SK-N-SH (cell line): ENCODE measurements around the gene GGACT. TPM values are rescaled to one million over a fixed set of nuclear protein-coding genes. Genes with fewer than 3 reads are reported as not detected.

Source experiments
- CTCF ChIA-PET: fragments of 300-600, 350-600 bp; formaldehyde crosslinking; extraction: SDS; loops from one replicate; lab custom pipeline; 2021; lab: Yijun Ruan, JAX
- POLR2A ChIA-PET: fragments of 350-600 bp; sonication (Branson Sonifier 250); formaldehyde crosslinking; extraction: SDS; loops from one replicate; lab custom pipeline; 2020; ENCODE audit warnings: antibody characterized with exemption, inconsistent platforms; lab: Yijun Ruan, JAX
- DNase-seq: peaks from one replicate; pipeline ENCODE4 v3.0.0; 2012
- H2AFZ ChIP-seq: fragments of 200-600 bp; sonication (generic); 2 replicates; pipeline ENCODE4 v1.8.1; 2016; ENCODE audit warnings: antibody characterized with exemption, mild to moderate bottlenecking, low read depth
- H3F3A ChIP-seq: fragments of 200-600 bp; sonication (generic); replicated peaks from 2 replicates; pipeline ENCODE3; 2016; ENCODE audit warnings: antibody characterized with exemption, mild to moderate bottlenecking; ENCODE audit not compliant: insufficient read depth
- H3K27ac ChIP-seq, 2 experiments: fragments of 200-500 bp in 1 of 2; fragments of 200-600 bp in 1 of 2; sonication (Bioruptor generic) in 1 of 2; sonication (generic), shearing (Covaris generic) in 1 of 2; 2 replicates each; pipeline versions ENCODE4 v1.5.1 to v1.6.1; 2014 to 2016; ENCODE audit warnings: low read depth in 2 of 2, inconsistent platforms in 1 of 2, low read length in 1 of 2, mild to moderate bottlenecking in 1 of 2, mixed read lengths in 1 of 2
- H3K27me3 ChIP-seq: fragments of 200-600 bp; sonication (generic), shearing (Covaris generic); 2 replicates; pipeline ENCODE4 v1.6.1; 2016; ENCODE audit warnings: mixed run types; ENCODE audit not compliant: insufficient read depth
- H3K36me3 ChIP-seq, 2 experiments: fragments of 200-500 bp in 1 of 2; fragments of 200-600 bp in 1 of 2; sonication (Bioruptor generic) in 1 of 2; sonication (generic) in 1 of 2; replicated peaks in 1 of 2; 2 replicates each; pipeline versions ENCODE3 to v1.5.1; 2014 to 2016; ENCODE audit warnings: low read length in 1 of 2, mild to moderate bottlenecking in 1 of 2; ENCODE audit not compliant: insufficient read depth in 2 of 2, control insufficient read depth in 1 of 2
- H3K4me1 ChIP-seq, 2 experiments: fragments of 200-500 bp in 1 of 2; fragments of 200-600 bp in 1 of 2; sonication (Bioruptor generic) in 1 of 2; sonication (generic), shearing (Covaris generic) in 1 of 2; 2 replicates each; pipeline versions ENCODE4 v1.5.1 to v1.6.1; 2014 to 2016; ENCODE audit warnings: low read depth in 1 of 2, low read length in 1 of 2, mixed run types in 1 of 2; ENCODE audit not compliant: insufficient read depth in 2 of 2, control insufficient read depth in 1 of 2
- H3K4me2 ChIP-seq: fragments of 200-600 bp; sonication (generic), shearing (Covaris generic); 2 replicates; pipeline ENCODE4 v1.6.1; 2017; ENCODE audit warnings: mixed run types
- H3K4me3 ChIP-seq, 2 experiments: fragments of 200-500 bp in 1 of 2; fragments of 200-600 bp in 1 of 2; sonication (Bioruptor generic) in 1 of 2; sonication (generic), shearing (Covaris generic) in 1 of 2; 2 replicates each; pipeline versions ENCODE4 v1.5.1 to v1.8.1; 2014 to 2016; ENCODE audit warnings: low read depth in 2 of 2, inconsistent platforms in 1 of 2, low read length in 1 of 2, mild to moderate bottlenecking in 1 of 2, mixed read lengths in 1 of 2, moderate library complexity in 1 of 2
- H3K79me2 ChIP-seq: fragments of 200-600 bp; sonication (generic); 2 replicates; pipeline ENCODE4 v1.8.1; 2017; ENCODE audit warnings: mild to moderate bottlenecking; ENCODE audit not compliant: insufficient read depth
- H3K9ac ChIP-seq: fragments of 200-600 bp; sonication (generic); 2 replicates; pipeline ENCODE4 v1.6.1; 2017; ENCODE audit warnings: mixed run types
- H3K9me2 ChIP-seq: fragments of 200-600 bp; sonication (generic); 2 replicates; pipeline ENCODE4 v1.6.1; 2017; ENCODE audit warnings: mixed run types
- H3K9me3 ChIP-seq: fragments of 200-600 bp; sonication (generic); 2 replicates; pipeline ENCODE4 v1.6.1; 2017; ENCODE audit warnings: mixed run types, mild to moderate bottlenecking, moderate library complexity
- H4K20me1 ChIP-seq: fragments of 200-600 bp; sonication (generic); 2 replicates; pipeline ENCODE4 v1.6.1; 2017; ENCODE audit warnings: mild to moderate bottlenecking, mixed run types; ENCODE audit not compliant: insufficient read depth
- CHD2 ChIP-seq: fragments of 150-350 bp; IDR thresholded peaks from 2 replicates; pipeline ENCODE4 v1.6.1; 2018; ENCODE audit warnings: low read length; ENCODE audit not compliant: partially characterized antibody
- CTCF ChIP-seq: fragments of 200-600 bp; sonication (generic); IDR thresholded peaks from 2 replicates; pipeline ENCODE4 v1.6.1; 2017; ENCODE audit warnings: antibody characterized with exemption, mild to moderate bottlenecking, moderate library complexity
- ELF1 ChIP-seq: IDR thresholded peaks from 2 replicates; pipeline ENCODE4 v1.4.0; 2012
- EP300 ChIP-seq, 2 experiments: IDR thresholded peaks; 2 replicates each; pipeline versions ENCODE4 v1.4.0 to v1.6.1; 2012; ENCODE audit warnings: borderline replicate concordance in 1 of 2, low read depth in 1 of 2, low read length in 1 of 2
- EZH2phosphoT487 ChIP-seq: fragments of 200-600 bp; sonication (generic); IDR thresholded peaks from 2 replicates; pipeline ENCODE4 v1.6.1; 2017; ENCODE audit warnings: low read depth, mixed run types, mild to moderate bottlenecking, antibody characterized with exemption, moderate library complexity, borderline replicate concordance
- FOSL2 ChIP-seq: IDR thresholded peaks from 2 replicates; pipeline ENCODE4 v1.4.0; 2012; ENCODE audit warnings: low read depth, mild to moderate bottlenecking, moderate library complexity, borderline replicate concordance
- FOXM1 ChIP-seq: IDR thresholded peaks from 2 replicates; pipeline ENCODE4 v1.4.0; 2012; ENCODE audit warnings: low read depth, mild to moderate bottlenecking
- GATA2 ChIP-seq: sonication (generic); formaldehyde crosslinking; IDR thresholded peaks from 2 replicates; pipeline ENCODE4 v1.5.0; 2020; ENCODE audit warnings: mild to moderate bottlenecking, missing genetic modification reagents
- MAX ChIP-seq: IDR thresholded peaks from 2 replicates; pipeline ENCODE4 v1.4.0; 2012; ENCODE audit warnings: low read depth
- MEF2A ChIP-seq: IDR thresholded peaks from 2 replicates; pipeline ENCODE4 v1.4.0; 2012; ENCODE audit warnings: low read depth, borderline replicate concordance
- MXI1 ChIP-seq: IDR thresholded peaks from 2 replicates; pipeline ENCODE4 v1.6.1; 2012; ENCODE audit warnings: mild to moderate bottlenecking, low read depth, low read length, improper control_type of control experiment
- POLR2AphosphoS5 ChIP-seq: IDR thresholded peaks from 2 replicates; pipeline ENCODE4 v1.6.1; 2012; ENCODE audit warnings: low read depth, low read length
- RFX5 ChIP-seq: IDR thresholded peaks from 2 replicates; pipeline ENCODE4 v1.6.1; 2012; ENCODE audit warnings: mild to moderate bottlenecking, improper control_type of control experiment, low read length
- SIN3A ChIP-seq: IDR thresholded peaks from 2 replicates; pipeline ENCODE4 v1.6.1; 2012; ENCODE audit warnings: low read depth, mild to moderate bottlenecking, low read length, moderate library complexity, borderline replicate concordance
- SMC3 ChIP-seq: IDR thresholded peaks from 2 replicates; pipeline ENCODE4 v1.6.1; 2012; ENCODE audit warnings: low read depth, low read length, improper control_type of control experiment
- TAF1 ChIP-seq: IDR thresholded peaks from 2 replicates; pipeline ENCODE4 v1.6.1; 2012; ENCODE audit warnings: low read depth, mild to moderate bottlenecking, low read length, moderate library complexity, borderline replicate concordance
- WGBS: methylation state at CpG from one replicate; pipeline ENCODE4 v1.1.6; 2017; ENCODE audit warnings: low lambda C conversion rate; 5-methylcytosine and 5-hydroxymethylcytosine counted together
- polyA plus RNA-seq, 3 experiments: library from polyadenylated mRNA; depleted of rRNA; stranded (reverse); fragments of >200 nt; gene quantifications; 2 replicates each; pipeline ENCODE4 v1.2.3, GENCODE V29; 2012

GGACT gene
- polyA plus RNA-seq, 1 of the 3 experiments (the other 2 are of a cell fraction) = 7.1 TPM

GRCh38 chr13:100560498-100561157 is 28.0 kb downstream of the GGACT start:
- Histone ChIP-seq H3K79me2 (no peaks in the 10 kb centered on the region), H3K27me3 (no peaks in the 10 kb centered on the region), H3K4me1 (no peaks in the 10 kb centered on the region; a peak in 1 of 4 replicates), H3K9me3 (no peaks in the 10 kb centered on the region), H3F3A (no peaks in the 10 kb centered on the region), H2AFZ (no peak overlapping the region), H3K9ac (no peak overlapping the region), H3K9me2 (no peaks in the 10 kb centered on the region), H3K4me2 (no peak overlapping the region), H3K4me3 (no peak overlapping the region), H4K20me1 (no peaks in the 10 kb centered on the region), H3K27ac (no peak overlapping the region), H3K36me3 (no peaks in the 10 kb centered on the region)
- CTCF ChIA-PET = interaction anchor here (1.3 to 2.7 kb wide), 6 partner anchors 10 to 567 kb away, joined by 3 to 10 read pairs (median 4); no protein-coding TSS in a partner anchor
- DNase-seq = no peak
- WGBS = 90% methylated on average over 11 of the region's 15 CpGs
- POLR2A ChIA-PET = no interaction called here
- no peak for TF ChIP-seq SIN3A
- TF ChIP-seq POLR2AphosphoS5 = no peak
- no peak for TF ChIP-seq FOSL2
- no peak for TF ChIP-seq CTCF
- TF ChIP-seq MEF2A = no peak

GRCh38 chr13:100559886-100560285 is 28.7 kb downstream of the GGACT start:
- DNase-seq = no peak
- 90% methylated on average over 8 of the region's 8 CpGs for WGBS

More at GRCh38 chr13:100559886-100560285, 28.7 kb downstream of the GGACT start:
- H3K27me3 ChIP-seq = no peaks in the 10 kb centered on the region
- H3F3A ChIP-seq = no peaks in the 10 kb centered on the region
- ChIA-PET CTCF (interaction anchor here (1.4 to 2.7 kb wide), 5 partner anchors 11 to 568 kb away, joined by 3 to 10 read pairs (median 4); no protein-coding TSS in a partner anchor), POLR2A (no interaction called here)
- no peak overlapping the region for H3K27ac ChIP-seq
- no peaks in the 10 kb centered on the region for H3K9me2 ChIP-seq
- H3K4me1 ChIP-seq = no peaks in the 10 kb centered on the region; a peak in 1 of 4 replicates
- H4K20me1 ChIP-seq = no peaks in the 10 kb centered on the region
- TF ChIP-seq TAF1 (no peak), SIN3A (no peak), EP300 (IDR thresholded peaks at IDR 0.05; ENCODE audit: borderline replicate concordance in 1 of 2, low read depth in 1 of 2, low read length in 1 of 2) (no peak), MXI1 (no peak), FOXM1 (no peak), SMC3 (no peak), MAX (no peak), ELF1 (no peak), GATA2 (CRISPR knock-in tag) (no peak), CTCF (no peak), CHD2 (no peak), EZH2phosphoT487 (no peak), RFX5 (no peak)
- no peak overlapping the region for H3K4me3 ChIP-seq
- H3K4me2 ChIP-seq = no peak overlapping the region
- H3K79me2 ChIP-seq = no peaks in the 10 kb centered on the region
- H3K36me3 ChIP-seq = no peaks in the 10 kb centered on the region
- no peak overlapping the region for H2AFZ ChIP-seq
- no peaks in the 10 kb centered on the region for H3K9me3 ChIP-seq
- no peak overlapping the region for H3K9ac ChIP-seq
